ENCODE results near the gene NUDT11.

DNA sequence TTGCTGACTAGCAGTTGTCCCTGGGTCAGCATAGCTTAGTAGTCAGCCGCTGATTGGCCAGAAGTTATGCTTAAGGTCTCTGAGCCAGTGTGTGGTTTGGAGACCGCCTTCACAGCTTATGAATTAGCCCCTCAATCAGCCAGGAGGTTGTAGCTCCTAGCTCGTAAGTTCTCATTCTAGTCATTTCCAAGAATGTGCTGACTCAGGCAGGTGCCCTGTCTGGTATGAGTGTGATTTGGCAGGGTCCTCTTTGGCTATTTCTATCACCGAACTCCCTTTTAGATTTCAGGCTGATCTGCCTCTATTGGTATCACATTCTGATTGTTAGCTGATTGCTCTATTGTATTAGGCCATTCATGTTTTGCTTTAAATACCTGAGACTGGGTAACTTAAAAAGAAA is 33.1 kb downstream of the NUDT11 start:
- TF ChIP-seq POLR2A (IDR thresholded peaks at IDR 0.05; ENCODE audit: low read depth, low read length) (no peak), POLR2AphosphoS5 (IDR thresholded peaks at IDR 0.05; ENCODE audit: low read depth, low read length) (no peak), TAF1 (IDR thresholded peaks at IDR 0.05; ENCODE audit: low read depth, low read length) (no peak), SPI1 (IDR thresholded peaks at IDR 0.05; ENCODE audit: low read depth, low read length) (no peak)

All from GM12891 (cell line).